HEK293T (cell line): ENCODE results near the gene ANKRD22.

ENCODE experiments used
- FOXM1 ChIP-seq: fragments of 450-650 bp; IDR thresholded peaks from 2 replicates; pipeline ENCODE4 v1.6.1; 2017; ENCODE audit warnings: mild to moderate bottlenecking, borderline replicate concordance
- L3MBTL2 ChIP-seq: fragments of 450-650 bp; conservative IDR thresholded peaks from 2 replicates; pipeline ENCODE4 v1.6.1; 2016; ENCODE audit warnings: mild to moderate bottlenecking
- TARDBP ChIP-seq: fragments of 450-650 bp; IDR thresholded peaks from 2 replicates; pipeline ENCODE4 v1.6.1; 2016

- TF ChIP-seq TARDBP (no peak), FOXM1 (no peak), L3MBTL2 (no peak)
Measured at GRCh38 chr10:88835096-88835909, 16.3 kb downstream of the ANKRD22 start.
